K562 (cell line): ENCODE results near the gene RUNX1. TPM values are rescaled to one million over a fixed set of nuclear protein-coding genes. Genes with fewer than 3 reads are reported as not detected.

ENCODE experiments used
- ATAC-seq: fragments of 200-7000 bp; cut with Tn5 transposase; 3 replicates; pipeline ENCODE4 v1.9.1; 2020; ENCODE audit warnings: moderate library complexity
- BruUV-seq: library from RNA; stranded (reverse); fragments of 400-500 nt; replicated peaks from 2 replicates; lab custom pipeline; 2021; lab: Mats Ljungman, UMichigan
- CTCF ChIA-PET: fragments of 300-600 bp; formaldehyde crosslinking; extraction: SDS; loops from one replicate; lab custom pipeline; 2021; ENCODE audit warnings: low intra/inter-chr PET ratio; lab: Yijun Ruan, JAX
- POLR2A ChIA-PET: fragments of 300-600, 350-650 bp; sonication (Branson Sonifier 250); formaldehyde crosslinking; extraction: SDS; loops from one replicate; lab custom pipeline; 2021; ENCODE audit warnings: antibody characterized with exemption, inconsistent platforms; lab: Yijun Ruan, JAX
- DNase-seq, 4 experiments: peaks; one replicate each; pipeline versions ENCODE4 v3.0.0 to v3.0.0-alpha.2; 2011 to 2018; ENCODE audit warnings: low spot score in 3 of 4, mixed read lengths in 3 of 4; ENCODE audit errors: extremely low read depth in 1 of 4
- FAIRE-seq: peaks from 2 replicates; lab custom pipeline; 2011; peaks lifted over from hg19 to GRCh38; lab: Jason Lieb, UNC
- H2AFZ ChIP-seq: 2 replicates; pipeline ENCODE4 v1.6.0; 2011; ENCODE audit warnings: low read depth, low read length, control low read depth, inconsistent platforms
- H3K27ac ChIP-seq: fragments of 200-600 bp; 3 replicates; pipeline ENCODE4 v1.8.0; 2011; ENCODE audit warnings: low read depth, mild to moderate bottlenecking, control low read depth, inconsistent platforms, low read length, moderate library complexity, mixed read lengths; ENCODE audit errors: extremely low read depth
- H3K27me3 ChIP-seq, 2 experiments: fragments of 300-600 bp in 1 of 2; 2 replicates in 1 of 2; 3 replicates in 1 of 2; pipeline versions ENCODE4 v1.6.0 to v1.8.0; 2011; ENCODE audit warnings: inconsistent platforms in 2 of 2, low read length in 2 of 2, mild to moderate bottlenecking in 1 of 2, mixed read lengths in 1 of 2, moderate library complexity in 1 of 2; ENCODE audit not compliant: control insufficient read depth in 2 of 2, insufficient read depth in 2 of 2
- H3K36me3 ChIP-seq: fragments of 300-600 bp; 3 replicates; pipeline ENCODE4 v1.8.0; 2011; ENCODE audit warnings: mild to moderate bottlenecking, low read length, inconsistent platforms; ENCODE audit not compliant: control insufficient read depth, insufficient read depth
- H3K4me1 ChIP-seq, 2 experiments: fragments of 200-600 bp in 1 of 2; replicated peaks in 1 of 2; 2 replicates in 1 of 2; 3 replicates in 1 of 2; pipeline versions ENCODE4 v1.5.1 to v1.8.0; 2011; ENCODE audit warnings: inconsistent platforms in 2 of 2, low read length in 2 of 2, mild to moderate bottlenecking in 1 of 2, mixed read lengths in 1 of 2, moderate library complexity in 1 of 2; ENCODE audit not compliant: control insufficient read depth in 2 of 2, insufficient read depth in 2 of 2
- H3K4me2 ChIP-seq: 2 replicates; pipeline ENCODE4 v1.6.1; 2011; ENCODE audit warnings: low read length, control low read depth, inconsistent platforms, mixed read lengths; ENCODE audit not compliant: insufficient read depth
- H3K4me3 ChIP-seq: fragments of 200-600 bp; sonication (generic), shearing (Covaris generic); 2 replicates; pipeline ENCODE4 v1.5.1; 2016; ENCODE audit warnings: control low read depth, inconsistent platforms
- H3K79me2 ChIP-seq: fragments of 200-600 bp; 3 replicates; pipeline ENCODE4 v1.8.0; 2011; ENCODE audit warnings: low read length, inconsistent platforms; ENCODE audit not compliant: control insufficient read depth, insufficient read depth
- H3K9ac ChIP-seq, 2 experiments: 2 replicates each; pipeline versions ENCODE4 v1.6.0 to v1.6.1; 2011; ENCODE audit warnings: low read depth in 2 of 2, low read length in 2 of 2, control low read depth in 1 of 2, inconsistent platforms in 1 of 2, mild to moderate bottlenecking in 1 of 2, mixed read lengths in 1 of 2; ENCODE audit not compliant: insufficient read depth in 1 of 2
- H3K9me1 ChIP-seq: one replicate; pipeline ENCODE4 v1.6.0; 2011; ENCODE audit warnings: inconsistent platforms, mild to moderate bottlenecking, low read length, moderate library complexity; ENCODE audit not compliant: control insufficient read depth, insufficient read depth
- H3K9me3 ChIP-seq: replicated peaks from 2 replicates; pipeline ENCODE4 v1.5.1; 2011; ENCODE audit warnings: low read depth, low read length, inconsistent platforms; ENCODE audit not compliant: control insufficient read depth, insufficient read depth
- H4K20me1 ChIP-seq: replicated peaks from 2 replicates; pipeline ENCODE4 v1.6.1; 2011; ENCODE audit warnings: low read length, inconsistent platforms, mixed read lengths; ENCODE audit not compliant: control insufficient read depth, insufficient read depth
- FOXK1 ChIP-seq: sonication (generic); formaldehyde crosslinking; IDR thresholded peaks from 2 replicates; pipeline ENCODE4 v1.8.0; 2022; ENCODE audit warnings: missing genetic modification reagents, mild to moderate bottlenecking, borderline replicate concordance
- RB1 ChIP-seq: fragments of 450-650 bp; IDR thresholded peaks from 2 replicates; pipeline ENCODE4 v1.6.1; 2017; ENCODE audit warnings: low read depth, mild to moderate bottlenecking
- RFX1 ChIP-seq: fragments of 450-650 bp; IDR thresholded peaks from 2 replicates; pipeline ENCODE4 v1.6.1; 2016; ENCODE audit warnings: mild to moderate bottlenecking, moderate library complexity
- ZNF316 ChIP-seq: fragments of 450-650 bp; IDR thresholded peaks from 2 replicates; pipeline ENCODE4 v1.6.1; 2016
- WGBS: fragments of 100-300 bp; shearing (Covaris generic); methylation state at CpG from one replicate; pipeline ENCODE4 v1.1.6; 2016; ENCODE audit warnings: low coverage, mixed read lengths; ENCODE audit not compliant: insufficient coverage; ENCODE audit errors: missing lambda C conversion rate; 5-methylcytosine and 5-hydroxymethylcytosine counted together
- in situ Hi-C: fragments of 300-500 bp; cut with MboI; formaldehyde crosslinking; loops from 4 replicates; pipeline ENCODE4 v1.15.0; 2018; ENCODE audit warnings: inconsistent platforms, mixed read lengths
- intact Hi-C: fragments of 100-400 bp; cut with micrococcal nuclease; formaldehyde crosslinking; loops from 2 replicates; pipeline ENCODE4 v1.14.2; 2022
- polyA plus RNA-seq, 8 experiments: library from polyadenylated mRNA; depleted of rRNA in 4 of 8; stranded (reverse) in 5 of 8; unstranded in 3 of 8; fragments of >200 nt; fragmentation: Nextera tagmentation in 2 of 8; fragmentation: Illumina TruSeq in 1 of 8; extraction: Ambion mirVana in 2 of 8; extraction: Trizol in 1 of 8; gene quantifications; 2 replicates each; pipeline versions ENCODE4 v1.2.1 to v1.2.3, GENCODE V29; 2011 to 2014; ENCODE audit warnings: inconsistent platforms in 1 of 8, missing spikeins in 1 of 8
- total RNA-seq, 7 experiments: library from RNA; depleted of rRNA in 6 of 7; stranded (reverse); fragments of >200 nt in 6 of 7; fragmentation: Illumina TruSeq in 2 of 7; extraction: Trizol in 2 of 7; gene quantifications; 2 replicates each; pipeline versions ENCODE4 v1.2.1 to v1.2.3, GENCODE V29; 2011 to 2021; ENCODE audit warnings: low replicate concordance in 1 of 7

Gene RUNX1
- total and polyA plus RNA-seq, 9 of the 15 experiments (the other 6 are each of a cell fraction or from before 2014, with no cell fraction given) = 2.2 to 68.6 (median 17.8) TPM

GRCh38 chr21:34761758-34762330 is 287.3 kb downstream of the RUNX1 start:
- no peak overlapping the region for H3K27ac ChIP-seq
- no TSS peak for BruUV-seq
- H2AFZ ChIP-seq = no peak overlapping the region
- in situ Hi-C loops = no loop called here
- no peaks in the 10 kb centered on the region for H4K20me1 ChIP-seq
- no peaks in the 10 kb centered on the region for H3K79me2 ChIP-seq
- intact Hi-C loops = no loop called here
- H3K9me1 ChIP-seq = no peaks in the 10 kb centered on the region
- ATAC-seq (no peak), FAIRE-seq (no peak), DNase-seq (no peak)
- no peak overlapping the region for H3K4me3 ChIP-seq
- 7% methylated on average over 2 of the region's 2 CpGs for WGBS
- no peaks in the 10 kb centered on the region for H3K4me1 ChIP-seq
- no peak for TF ChIP-seq RFX1
- TF ChIP-seq ZNF316 = peak; percentile 42
- no peak for TF ChIP-seq FOXK1 (CRISPR knock-in tag)
- no peak for TF ChIP-seq RB1
- H3K4me2 ChIP-seq = no peak overlapping the region
- ChIA-PET CTCF (no interaction called here), POLR2A (interaction anchor here (0.6 to 1.0 kb wide), 4 partner anchors 85 to 223 kb away, joined by 3 to 7 read pairs (median 4); no protein-coding TSS in a partner anchor)
- H3K9me3 ChIP-seq = peaks cover 7% of the 10 kb centered on the region; the same call in 1 of the 2 replicates
- no peaks in the 10 kb centered on the region for H3K36me3 ChIP-seq
- H3K9ac ChIP-seq = no peak overlapping the region
- peaks cover 0 to 23% of the 10 kb centered on the region in 2 experiments; a peak in 3 of 5 replicates for H3K27me3 ChIP-seq
